HepG2 (cell line): ENCODE measurements around the gene CYSTM1.

ENCODE experiments used
- CTCF ChIP-seq: sonication (generic); formaldehyde crosslinking; IDR thresholded peaks from 2 replicates; pipeline ENCODE4 v1.5.0; 2020; ENCODE audit warnings: mild to moderate bottlenecking, missing genetic modification reagents, moderate library complexity
- SIX4 ChIP-seq: sonication (generic); formaldehyde crosslinking; IDR thresholded peaks from 2 replicates; pipeline ENCODE4 v1.4.0; 2020; ENCODE audit warnings: missing genetic modification reagents
- ZKSCAN8 ChIP-seq: IDR thresholded peaks from 2 replicates; pipeline ENCODE4 v1.6.1; 2016; ENCODE audit warnings: borderline replicate concordance, missing genetic modification reagents, missing compliant biosample characterization
- ZNF331 ChIP-seq: sonication (generic); formaldehyde crosslinking; IDR thresholded peaks from 2 replicates; pipeline ENCODE4 v1.4.0; 2020; ENCODE audit warnings: missing genetic modification reagents

GRCh38 chr5:140135127-140135526 is 39.9 kb upstream of the CYSTM1 start:
- TF ChIP-seq CTCF (CRISPR knock-in tag): no peak
- TF ChIP-seq ZNF331: no peak
- TF ChIP-seq SIX4 (CRISPR knock-in tag): no peak
- TF ChIP-seq ZKSCAN8: no peak
